ENCODE data around the gene SLC24A3.

SLC24A3 gene

DNA sequence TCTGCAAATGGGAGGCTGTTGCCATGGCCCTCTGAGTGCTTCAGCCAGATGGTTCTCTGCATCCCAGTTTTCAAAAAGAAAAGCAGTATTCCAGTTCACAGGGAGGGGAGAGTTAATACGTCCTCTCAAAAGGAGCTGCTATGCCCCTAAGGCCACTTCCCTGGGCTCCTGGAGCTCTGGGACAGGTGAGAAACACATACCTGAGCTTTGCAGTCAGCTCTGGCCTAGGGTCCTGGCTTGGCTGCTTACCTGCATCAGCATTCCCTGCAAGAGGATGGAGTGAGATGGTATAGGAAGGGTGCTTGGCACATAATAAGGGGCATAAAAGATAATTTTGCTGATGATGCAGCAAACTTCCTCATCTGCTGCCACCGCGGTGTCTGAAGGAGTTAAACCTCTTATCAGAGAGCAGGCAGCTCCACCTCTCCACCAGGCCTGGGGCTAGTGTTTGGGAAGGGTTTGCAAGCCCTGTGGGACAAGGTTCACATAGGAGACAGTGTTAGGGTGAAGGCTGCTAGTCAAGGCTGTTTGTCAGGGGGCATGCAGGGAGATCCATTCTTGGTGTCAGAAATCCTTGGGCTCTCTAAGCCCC lies 62.7 kb downstream of the SLC24A3 start:
- no peak overlapping the region for H2AFZ ChIP-seq (ENCODE audit: low read depth, low read length)
- H3K79me2 ChIP-seq (ENCODE audit: low read length), result no peaks in the 10 kb centered on the region
- peaks cover 50% of the 10 kb centered on the region for H3K27me3 ChIP-seq (ENCODE audit: low read depth, low read length)
- no peaks in the 10 kb centered on the region for H3K36me3 ChIP-seq (replicated peaks; ENCODE audit: low read depth, low read length)
- no peak overlapping the region for H3K27ac ChIP-seq (ENCODE audit: low read length)
- TF ChIP-seq EZH2phosphoT487 (IDR thresholded peaks at IDR 0.05; ENCODE audit: low read depth), result no peak
- TF ChIP-seq, protein P1, sequence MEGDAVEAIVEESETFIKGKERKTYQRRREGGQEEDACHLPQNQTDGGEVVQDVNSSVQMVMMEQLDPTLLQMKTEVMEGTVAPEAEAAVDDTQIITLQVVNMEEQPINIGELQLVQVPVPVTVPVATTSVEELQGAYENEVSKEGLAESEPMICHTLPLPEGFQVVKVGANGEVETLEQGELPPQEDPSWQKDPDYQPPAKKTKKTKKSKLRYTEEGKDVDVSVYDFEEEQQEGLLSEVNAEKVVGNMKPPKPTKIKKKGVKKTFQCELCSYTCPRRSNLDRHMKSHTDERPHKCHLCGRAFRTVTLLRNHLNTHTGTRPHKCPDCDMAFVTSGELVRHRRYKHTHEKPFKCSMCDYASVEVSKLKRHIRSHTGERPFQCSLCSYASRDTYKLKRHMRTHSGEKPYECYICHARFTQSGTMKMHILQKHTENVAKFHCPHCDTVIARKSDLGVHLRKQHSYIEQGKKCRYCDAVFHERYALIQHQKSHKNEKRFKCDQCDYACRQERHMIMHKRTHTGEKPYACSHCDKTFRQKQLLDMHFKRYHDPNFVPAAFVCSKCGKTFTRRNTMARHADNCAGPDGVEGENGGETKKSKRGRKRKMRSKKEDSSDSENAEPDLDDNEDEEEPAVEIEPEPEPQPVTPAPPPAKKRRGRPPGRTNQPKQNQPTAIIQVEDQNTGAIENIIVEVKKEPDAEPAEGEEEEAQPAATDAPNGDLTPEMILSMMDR (IDR thresholded peaks at IDR 0.05; ENCODE audit: low read depth, low read length), result no peak
- H3K9me3 ChIP-seq (ENCODE audit: insufficient read depth, low read length), result no peaks in the 10 kb centered on the region
- H4K20me1 ChIP-seq (ENCODE audit: insufficient read depth, low read length), result no peaks in the 10 kb centered on the region
- H3K4me2 ChIP-seq (ENCODE audit: low read length), result no peak overlapping the region
- H3K4me3 ChIP-seq (ENCODE audit: low read length), result no peak overlapping the region
- H3K9ac ChIP-seq (ENCODE audit: low read length), result no peak overlapping the region
- no peaks in the 10 kb centered on the region for H3K4me1 ChIP-seq (ENCODE audit: low read length)

DNA sequence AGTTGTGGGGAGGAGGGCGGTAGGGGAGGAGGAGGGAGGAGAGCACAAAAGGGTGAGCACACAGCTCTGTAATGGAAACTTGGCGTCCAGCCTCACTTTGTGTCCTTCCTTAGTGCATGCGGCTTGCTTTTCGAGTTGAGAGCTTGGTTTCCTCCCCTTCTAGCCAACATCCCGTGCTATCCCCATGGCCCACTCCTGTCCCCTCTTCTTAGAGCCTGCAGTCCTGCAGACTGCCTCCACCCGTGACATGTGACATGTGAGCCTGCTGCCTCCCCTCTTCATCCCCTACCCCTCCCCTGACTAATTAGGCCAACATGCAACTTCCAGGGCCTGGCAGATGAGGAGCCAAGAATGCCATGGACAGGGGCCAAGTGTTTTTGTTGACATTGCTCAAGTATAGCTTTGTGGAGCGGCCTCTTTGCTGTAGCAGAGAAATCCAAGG lies 63.2 kb downstream of the SLC24A3 start:
- Histone ChIP-seq H3K36me3 (replicated peaks; ENCODE audit: low read depth, low read length) (no peaks in the 10 kb centered on the region), H3K79me2 (ENCODE audit: low read length) (no peaks in the 10 kb centered on the region), H3K27ac (ENCODE audit: low read length) (no peak overlapping the region), H3K9me3 (ENCODE audit: insufficient read depth, low read length) (no peaks in the 10 kb centered on the region), H3K4me1 (ENCODE audit: low read length) (no peaks in the 10 kb centered on the region), H4K20me1 (ENCODE audit: insufficient read depth, low read length) (no peaks in the 10 kb centered on the region), H3K9ac (ENCODE audit: low read length) (no peak overlapping the region), H3K4me2 (ENCODE audit: low read length) (no peak overlapping the region), H3K27me3 (ENCODE audit: low read depth, low read length) (peaks cover 53% of the 10 kb centered on the region), H3K4me3 (ENCODE audit: low read length) (no peak overlapping the region), H2AFZ (ENCODE audit: low read depth, low read length) (no peak overlapping the region)
- no peak for TF ChIP-seq EZH2phosphoT487 (IDR thresholded peaks at IDR 0.05; ENCODE audit: low read depth)
- TF ChIP-seq, protein P1 (IDR thresholded peaks at IDR 0.05; ENCODE audit: low read depth, low read length), result no peak

DNA sequence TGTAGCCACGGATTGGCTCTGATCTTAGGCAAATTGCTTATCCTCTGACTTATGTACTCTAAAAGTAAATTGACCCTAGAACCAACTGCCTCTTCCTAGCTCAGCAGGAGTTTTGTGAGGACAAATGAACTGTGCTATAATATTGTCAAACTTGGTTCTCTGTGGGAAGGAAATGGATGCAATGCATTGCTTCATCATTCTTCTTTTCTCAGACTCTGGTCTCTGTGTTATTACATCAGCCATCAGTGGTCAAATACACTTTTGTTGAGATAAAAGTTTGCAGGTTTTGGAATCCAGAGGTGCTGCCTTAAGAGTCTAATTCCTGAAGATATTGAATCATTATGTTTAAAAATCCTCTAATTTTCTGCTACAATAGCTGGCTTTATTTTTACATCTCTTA lies 64.9 kb downstream of the SLC24A3 start:
- no peak overlapping the region for H3K4me2 ChIP-seq (ENCODE audit: low read length)
- H3K79me2 ChIP-seq (ENCODE audit: low read length), result no peaks in the 10 kb centered on the region
- H4K20me1 ChIP-seq (ENCODE audit: insufficient read depth, low read length), result no peaks in the 10 kb centered on the region
- no peaks in the 10 kb centered on the region for H3K9me3 ChIP-seq (ENCODE audit: insufficient read depth, low read length)
- no peak overlapping the region for H3K27ac ChIP-seq (ENCODE audit: low read length)
- no peaks in the 10 kb centered on the region for H3K4me1 ChIP-seq (ENCODE audit: low read length)
- peaks cover 46% of the 10 kb centered on the region for H3K27me3 ChIP-seq (ENCODE audit: low read depth, low read length)
- H3K4me3 ChIP-seq (ENCODE audit: low read length), result no peak overlapping the region
- H3K9ac ChIP-seq (ENCODE audit: low read length), result no peak overlapping the region
- TF ChIP-seq, protein P1 (IDR thresholded peaks at IDR 0.05; ENCODE audit: low read depth, low read length), result no peak
- TF ChIP-seq EZH2phosphoT487 (IDR thresholded peaks at IDR 0.05; ENCODE audit: low read depth), result no peak
- no peak overlapping the region for H2AFZ ChIP-seq (ENCODE audit: low read depth, low read length)
- no peaks in the 10 kb centered on the region for H3K36me3 ChIP-seq (replicated peaks; ENCODE audit: low read depth, low read length)

DNA sequence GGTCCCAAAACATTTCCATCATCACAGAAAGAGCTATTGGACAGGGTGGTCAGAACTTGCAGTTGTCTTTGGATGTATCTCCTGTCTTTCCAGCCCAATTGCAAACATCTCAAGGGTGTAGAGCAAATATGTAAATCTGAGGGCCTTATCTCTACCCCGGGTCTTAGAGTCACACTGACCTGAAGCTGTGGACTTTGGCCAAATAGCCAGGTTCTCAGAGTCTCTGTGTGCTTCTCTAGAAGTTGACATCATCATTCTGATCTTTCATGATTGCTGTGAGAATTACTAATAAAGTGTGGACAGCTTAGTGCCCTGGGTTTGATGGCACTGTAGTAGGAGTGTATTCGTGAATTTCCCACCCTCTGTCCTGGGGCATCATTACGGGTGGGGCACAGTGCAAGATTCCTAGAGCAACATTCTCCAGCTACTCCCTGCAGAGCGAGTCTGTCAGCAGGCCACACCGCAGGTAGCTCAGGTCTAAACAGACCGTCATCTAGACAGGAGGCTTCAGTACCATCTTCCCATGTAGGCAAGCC lies 71.1 kb downstream of the SLC24A3 start:
- H3K27ac ChIP-seq (ENCODE audit: low read length), result no peak overlapping the region
- no peak overlapping the region for H3K4me3 ChIP-seq (ENCODE audit: low read length)
- no peak overlapping the region for H2AFZ ChIP-seq (ENCODE audit: low read depth, low read length)
- H3K27me3 ChIP-seq (ENCODE audit: low read depth, low read length), result peaks cover 8% of the 10 kb centered on the region; the same call in 1 of the 2 replicates
- no peaks in the 10 kb centered on the region for H3K4me1 ChIP-seq (ENCODE audit: low read length)
- TF ChIP-seq EZH2phosphoT487 (IDR thresholded peaks at IDR 0.05; ENCODE audit: low read depth), result no peak
- TF ChIP-seq, protein P1 (IDR thresholded peaks at IDR 0.05; ENCODE audit: low read depth, low read length), result no peak
- H3K36me3 ChIP-seq (replicated peaks; ENCODE audit: low read depth, low read length), result no peaks in the 10 kb centered on the region
- no peaks in the 10 kb centered on the region for H3K9me3 ChIP-seq (ENCODE audit: insufficient read depth, low read length)
- H4K20me1 ChIP-seq (ENCODE audit: insufficient read depth, low read length), result no peaks in the 10 kb centered on the region
- no peaks in the 10 kb centered on the region for H3K79me2 ChIP-seq (ENCODE audit: low read length)
- H3K4me2 ChIP-seq (ENCODE audit: low read length), result no peak overlapping the region
- H3K9ac ChIP-seq (ENCODE audit: low read length), result no peak overlapping the region
